MM.1S (cell line): ENCODE results near the gene SLC9A1.

ENCODE experiments used
- EZH2 ChIP-seq: fragments of 300-600 bp; sonication (generic); optimal IDR thresholded peaks from 2 replicates; pipeline ENCODE3; 2017; ENCODE audit warnings: low read depth, mild to moderate bottlenecking, antibody characterized with exemption, low read length, mixed read lengths
- EZH2phosphoT487 ChIP-seq: fragments of 300-600 bp; sonication (generic); IDR thresholded peaks from 2 replicates; pipeline ENCODE4 v1.6.1; 2018; ENCODE audit warnings: antibody characterized with exemption, low read length
- TF ChIP-seq, protein P1 (sequence below): fragments of 300-600 bp; sonication (generic); IDR thresholded peaks from 2 replicates; pipeline ENCODE4 v1.5.1; 2016; ENCODE audit warnings: antibody characterized with exemption, low read length, mixed read lengths

GRCh38 chr1:27099587-27100334 lies 55.2 kb downstream of the SLC9A1 start:
- TF ChIP-seq, protein P1, sequence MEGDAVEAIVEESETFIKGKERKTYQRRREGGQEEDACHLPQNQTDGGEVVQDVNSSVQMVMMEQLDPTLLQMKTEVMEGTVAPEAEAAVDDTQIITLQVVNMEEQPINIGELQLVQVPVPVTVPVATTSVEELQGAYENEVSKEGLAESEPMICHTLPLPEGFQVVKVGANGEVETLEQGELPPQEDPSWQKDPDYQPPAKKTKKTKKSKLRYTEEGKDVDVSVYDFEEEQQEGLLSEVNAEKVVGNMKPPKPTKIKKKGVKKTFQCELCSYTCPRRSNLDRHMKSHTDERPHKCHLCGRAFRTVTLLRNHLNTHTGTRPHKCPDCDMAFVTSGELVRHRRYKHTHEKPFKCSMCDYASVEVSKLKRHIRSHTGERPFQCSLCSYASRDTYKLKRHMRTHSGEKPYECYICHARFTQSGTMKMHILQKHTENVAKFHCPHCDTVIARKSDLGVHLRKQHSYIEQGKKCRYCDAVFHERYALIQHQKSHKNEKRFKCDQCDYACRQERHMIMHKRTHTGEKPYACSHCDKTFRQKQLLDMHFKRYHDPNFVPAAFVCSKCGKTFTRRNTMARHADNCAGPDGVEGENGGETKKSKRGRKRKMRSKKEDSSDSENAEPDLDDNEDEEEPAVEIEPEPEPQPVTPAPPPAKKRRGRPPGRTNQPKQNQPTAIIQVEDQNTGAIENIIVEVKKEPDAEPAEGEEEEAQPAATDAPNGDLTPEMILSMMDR = no peak
- TF ChIP-seq EZH2phosphoT487 = no peak
- no peak for TF ChIP-seq EZH2
